ENCODE results near the gene SIM1.

DNA sequence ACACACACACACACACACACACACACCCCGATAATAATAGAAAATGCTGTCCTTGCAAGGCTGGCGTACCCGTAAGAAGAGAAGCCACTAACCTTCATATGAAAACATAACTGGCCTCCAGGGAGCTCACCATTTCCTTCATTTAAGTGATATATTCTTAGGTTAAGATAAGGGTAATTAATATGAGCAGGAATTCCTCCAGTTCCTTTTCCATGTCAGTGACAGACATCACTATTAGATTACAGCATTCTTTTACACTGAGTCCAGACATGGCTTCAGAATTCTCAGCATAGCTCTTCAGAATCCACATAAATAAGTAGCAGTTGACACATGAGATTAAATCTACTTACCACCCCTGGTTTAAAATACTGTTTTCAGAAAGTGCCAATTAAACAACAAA, 121.9 kb downstream of the SIM1 start:
- TF ChIP-seq, protein P1, sequence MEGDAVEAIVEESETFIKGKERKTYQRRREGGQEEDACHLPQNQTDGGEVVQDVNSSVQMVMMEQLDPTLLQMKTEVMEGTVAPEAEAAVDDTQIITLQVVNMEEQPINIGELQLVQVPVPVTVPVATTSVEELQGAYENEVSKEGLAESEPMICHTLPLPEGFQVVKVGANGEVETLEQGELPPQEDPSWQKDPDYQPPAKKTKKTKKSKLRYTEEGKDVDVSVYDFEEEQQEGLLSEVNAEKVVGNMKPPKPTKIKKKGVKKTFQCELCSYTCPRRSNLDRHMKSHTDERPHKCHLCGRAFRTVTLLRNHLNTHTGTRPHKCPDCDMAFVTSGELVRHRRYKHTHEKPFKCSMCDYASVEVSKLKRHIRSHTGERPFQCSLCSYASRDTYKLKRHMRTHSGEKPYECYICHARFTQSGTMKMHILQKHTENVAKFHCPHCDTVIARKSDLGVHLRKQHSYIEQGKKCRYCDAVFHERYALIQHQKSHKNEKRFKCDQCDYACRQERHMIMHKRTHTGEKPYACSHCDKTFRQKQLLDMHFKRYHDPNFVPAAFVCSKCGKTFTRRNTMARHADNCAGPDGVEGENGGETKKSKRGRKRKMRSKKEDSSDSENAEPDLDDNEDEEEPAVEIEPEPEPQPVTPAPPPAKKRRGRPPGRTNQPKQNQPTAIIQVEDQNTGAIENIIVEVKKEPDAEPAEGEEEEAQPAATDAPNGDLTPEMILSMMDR (IDR thresholded peaks at IDR 0.05; ENCODE audit: control extremely low read depth in 1 of 3, insufficient read depth in 1 of 3, low read depth in 1 of 3, low read length in 3 of 3), result no peak
- no peak for TF ChIP-seq RAD21 (IDR thresholded peaks at IDR 0.05 in 1 of 2, conservative IDR thresholded peaks at IDR 0.05 in 1 of 2; ENCODE audit: low read depth in 2 of 2, low read length in 2 of 2)
